SH-SY5Y (cell line): Measurements from ENCODE around the gene C6orf141.

Experiments used
- GATA2 ChIP-seq: IDR thresholded peaks from 2 replicates; pipeline ENCODE4 v1.6.1; 2011; ENCODE audit warnings: mild to moderate bottlenecking, low read depth, low read length
- GATA3 ChIP-seq: IDR thresholded peaks from 2 replicates; pipeline ENCODE4 v1.6.1; 2011; ENCODE audit warnings: low read depth, mild to moderate bottlenecking, low read length, moderate library complexity

Gene C6orf141

DNA sequence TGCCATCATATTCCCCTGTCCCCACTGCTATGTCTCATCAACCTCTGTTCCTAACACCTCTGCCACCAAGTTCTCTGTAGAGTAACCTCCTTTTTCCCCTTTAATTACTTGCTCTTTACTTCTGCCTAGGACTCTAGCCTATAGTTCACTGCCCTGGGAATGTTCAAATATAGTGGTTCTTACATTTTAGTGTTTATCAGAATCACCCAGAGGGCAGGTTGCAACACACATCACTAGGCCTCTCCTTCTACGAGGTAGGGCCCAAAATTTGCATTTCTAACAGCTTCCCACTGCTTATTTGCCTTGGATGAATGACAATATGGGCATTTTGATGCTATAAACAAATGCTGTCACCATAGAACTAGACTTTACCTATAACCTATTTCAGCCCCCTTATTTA is 23.1 kb upstream of the C6orf141 start:
- no peak for TF ChIP-seq GATA3
- TF ChIP-seq GATA2, result no peak

DNA sequence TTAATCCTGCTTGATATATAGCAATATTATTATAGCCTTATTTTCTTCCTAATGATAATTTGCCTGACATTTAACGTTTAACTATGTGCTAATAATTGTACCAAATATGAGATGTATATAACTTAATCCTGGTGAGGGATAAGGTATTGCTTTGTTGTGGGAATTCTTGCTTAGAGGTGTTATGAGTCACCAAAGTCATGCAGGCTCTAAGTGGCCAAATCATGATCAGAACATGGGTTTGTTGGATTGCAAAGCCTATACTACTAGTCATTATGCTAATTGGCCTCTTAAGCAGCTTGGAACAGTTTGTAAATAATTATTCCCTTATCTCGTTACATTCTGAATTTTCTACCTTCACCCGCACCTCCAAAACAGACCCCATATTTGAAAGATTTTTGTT is 21.9 kb upstream of the C6orf141 start:
- TF ChIP-seq GATA3 (no peak), GATA2 (no peak)

DNA sequence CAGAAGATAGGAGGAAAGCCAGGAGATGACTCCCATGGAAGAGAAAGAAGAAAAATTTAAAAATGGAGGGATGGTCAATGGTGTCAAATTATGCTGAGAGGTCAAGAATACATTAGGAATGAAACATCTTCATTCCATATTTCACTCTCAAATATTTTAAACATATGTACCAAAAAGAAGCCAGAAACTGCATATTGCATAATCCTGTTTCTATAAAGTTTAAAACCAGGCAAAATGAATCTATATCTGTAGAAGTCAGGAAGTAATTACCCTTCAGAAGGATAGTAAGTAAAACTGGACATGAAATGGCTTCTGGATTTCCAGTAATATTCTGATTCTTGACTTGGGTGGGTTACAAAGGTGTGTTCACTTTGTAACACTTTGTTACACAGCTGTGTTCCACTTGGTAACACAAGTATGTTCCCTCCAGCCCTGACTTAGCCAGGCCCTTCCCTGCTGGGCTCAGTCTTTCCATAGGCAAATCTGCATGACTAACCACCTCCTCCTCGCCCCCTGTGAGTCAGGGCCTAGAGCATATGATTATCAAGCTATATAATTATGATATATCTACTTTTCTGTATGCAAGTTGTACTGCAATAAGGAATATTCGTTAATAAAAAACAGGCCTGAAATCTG is 20.2 kb upstream of the C6orf141 start:
- TF ChIP-seq GATA2, result no peak

DNA sequence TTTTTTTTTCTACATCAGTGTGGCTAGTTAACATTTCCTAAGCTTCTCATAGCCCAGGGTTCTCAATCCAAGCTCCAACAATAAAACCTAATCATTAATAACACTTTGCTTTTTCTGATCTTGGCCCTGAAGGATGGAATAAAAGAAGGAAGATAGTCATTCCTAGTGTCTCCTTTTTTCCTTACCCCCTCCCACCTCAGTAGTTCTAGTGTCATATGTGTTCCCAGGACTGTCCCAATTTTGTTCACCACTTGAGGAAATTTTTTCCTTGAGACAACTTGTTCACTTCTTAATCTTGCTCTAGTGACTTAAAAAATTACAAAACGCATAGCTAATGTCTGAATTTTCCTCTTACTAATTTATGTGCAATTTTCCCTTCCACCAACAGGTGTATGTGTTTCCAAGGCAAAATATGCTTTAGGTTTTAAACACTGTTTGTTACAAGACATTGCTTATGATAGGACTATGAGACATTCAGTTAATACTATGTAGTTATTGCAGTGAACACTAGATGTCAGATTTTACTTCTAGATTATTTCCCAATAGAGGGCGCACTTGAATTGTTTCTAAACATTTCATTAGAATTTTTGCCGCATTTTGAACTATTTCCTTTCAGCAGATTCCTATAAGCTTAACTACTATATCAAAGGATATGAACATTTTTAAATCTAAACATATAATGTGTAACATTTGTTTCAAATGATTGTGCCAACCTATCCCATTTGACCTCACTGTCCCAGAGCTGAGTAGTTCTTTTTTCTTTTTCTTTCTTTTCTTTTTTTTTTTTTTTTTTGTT is 18.5 kb upstream of the C6orf141 start:
- no peak for TF ChIP-seq GATA2
- TF ChIP-seq GATA3, result no peak

DNA sequence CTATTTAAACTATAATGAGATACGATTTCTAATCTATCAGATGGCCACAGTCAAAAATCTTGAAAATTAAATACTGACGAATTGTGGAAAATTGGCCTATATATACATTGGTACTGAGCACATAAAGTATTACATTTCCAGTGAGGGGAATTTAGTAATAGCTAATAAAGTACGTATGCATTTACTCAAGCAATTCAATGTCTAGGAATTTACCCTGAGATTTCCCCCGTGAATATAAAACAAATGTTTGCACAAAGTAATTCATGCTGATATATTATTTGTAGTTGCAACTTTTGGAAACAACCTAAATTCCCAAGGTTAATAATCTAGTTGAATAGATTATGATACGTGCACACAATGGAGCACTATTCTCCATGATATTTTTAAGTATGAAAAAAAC is 14.7 kb upstream of the C6orf141 start:
- TF ChIP-seq GATA3 (no peak), GATA2 (no peak)

DNA sequence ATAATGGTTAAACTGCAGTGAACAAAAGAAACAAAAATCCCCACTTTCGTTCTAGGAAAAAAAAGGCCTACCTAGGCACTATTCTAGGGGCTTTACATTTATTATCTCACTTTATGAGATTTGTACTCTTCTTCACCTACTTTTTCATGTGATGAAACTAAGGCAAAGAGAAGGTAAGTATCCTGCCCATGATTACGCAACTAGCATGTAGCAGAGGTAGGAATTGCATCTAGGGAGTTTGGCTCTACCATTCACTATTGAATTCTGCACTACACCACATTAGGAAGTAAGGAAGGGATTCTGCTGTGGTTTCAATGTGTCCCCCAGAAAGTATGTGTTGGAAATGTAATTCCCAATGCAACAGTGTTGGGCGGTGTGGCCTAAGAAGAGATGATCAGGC is 11.4 kb upstream of the C6orf141 start:
- TF ChIP-seq GATA2, result no peak

DNA sequence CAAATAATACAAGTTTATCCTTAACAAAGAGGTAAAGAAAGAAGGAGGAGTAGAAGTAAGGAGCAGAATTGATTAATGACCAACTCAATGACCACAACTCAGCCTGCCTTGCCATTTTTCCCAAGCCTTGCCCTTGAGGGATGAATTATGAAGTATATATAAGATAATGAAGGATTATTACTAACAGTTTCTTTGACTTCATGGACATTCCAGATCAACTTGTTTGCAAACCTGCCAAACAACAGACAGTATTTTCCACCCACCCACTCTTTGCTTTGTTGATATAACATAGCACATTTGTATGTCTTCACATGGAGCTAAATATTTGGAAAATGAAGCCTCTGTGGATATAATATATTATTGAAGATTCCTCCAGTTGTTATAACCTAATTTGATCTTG is 9.9 kb upstream of the C6orf141 start:
- TF ChIP-seq GATA2 (no peak), GATA3 (no peak)

DNA sequence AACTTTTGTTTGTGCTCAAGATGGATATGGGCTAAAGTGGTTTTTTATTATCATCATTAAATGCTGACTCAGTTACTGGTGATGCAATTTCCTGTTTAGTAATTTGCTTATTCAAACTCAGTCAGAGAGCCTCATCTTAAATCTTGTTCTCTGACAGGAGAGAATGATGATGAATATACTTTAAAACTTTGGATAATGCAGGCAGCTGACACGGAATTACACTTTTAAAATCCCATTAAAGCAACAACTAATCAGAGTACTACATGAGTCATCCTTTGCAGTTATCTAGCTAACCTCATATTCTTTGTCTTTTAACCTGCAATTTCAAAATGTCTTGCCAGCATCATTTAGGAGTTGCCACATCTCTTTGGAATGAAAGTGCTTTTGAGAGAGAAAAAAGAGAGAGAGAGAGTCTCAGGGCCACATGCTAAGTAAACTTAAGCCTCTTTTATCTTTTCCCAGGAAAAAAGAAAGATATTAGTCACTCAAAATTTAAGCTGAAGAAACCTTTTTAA is 9.2 kb upstream of the C6orf141 start:
- TF ChIP-seq GATA2 (no peak), GATA3 (no peak)

DNA sequence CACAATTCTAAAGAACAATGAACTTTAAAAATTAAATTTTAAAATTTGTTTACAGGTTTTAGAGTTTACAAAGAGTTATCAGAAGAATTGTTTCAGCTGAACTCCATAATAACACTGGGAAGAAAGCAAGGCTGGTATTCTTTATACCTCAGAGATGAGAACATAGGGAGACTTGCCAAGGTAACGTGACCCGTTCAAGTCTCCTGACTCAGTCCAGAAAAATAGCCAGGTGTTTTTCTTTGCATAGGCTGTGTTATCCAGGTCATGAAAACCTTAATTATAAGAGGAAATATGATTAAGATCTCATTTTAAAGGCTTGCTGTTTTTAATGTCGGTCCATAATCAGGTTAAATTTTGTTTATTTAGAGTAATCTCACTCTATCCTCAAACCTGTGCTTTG is 8.5 kb upstream of the C6orf141 start:
- no peak for TF ChIP-seq GATA3
- no peak for TF ChIP-seq GATA2

DNA sequence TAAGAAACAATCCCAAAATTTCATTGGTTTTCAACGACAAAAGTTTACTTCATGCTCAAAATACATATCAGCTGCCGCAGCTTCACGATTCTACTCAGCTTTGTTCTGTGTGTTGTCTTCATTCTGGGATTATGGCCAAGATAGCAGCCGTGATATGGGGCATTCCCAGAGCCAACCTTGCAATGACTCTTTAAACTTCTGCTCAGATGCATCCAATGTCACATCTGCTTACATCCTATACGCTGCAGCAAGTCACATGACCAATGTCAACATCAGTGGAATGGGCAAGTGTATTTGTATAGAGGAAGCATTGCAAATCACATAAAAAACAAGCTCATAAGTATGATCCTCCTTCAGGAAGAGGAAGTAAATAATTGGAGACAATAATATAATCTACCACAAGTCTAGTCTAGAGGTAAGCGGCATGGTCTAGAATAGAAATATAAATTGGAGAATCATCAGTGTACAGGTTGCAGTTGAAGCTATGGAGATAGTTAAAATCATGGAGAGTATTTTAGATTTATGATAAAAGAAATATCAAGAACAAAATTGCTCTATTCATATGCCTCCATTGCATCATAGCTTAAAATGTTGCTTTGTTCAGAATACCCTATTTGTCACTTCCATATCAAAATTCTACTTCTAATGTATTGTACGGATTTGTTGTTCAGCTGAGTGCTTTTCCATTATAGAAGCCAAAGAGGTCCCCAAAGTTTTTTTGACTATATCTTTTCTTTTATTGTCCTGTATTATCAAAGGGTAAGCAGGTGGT is 7.2 kb upstream of the C6orf141 start:
- TF ChIP-seq GATA3 (no peak), GATA2 (no peak)

DNA sequence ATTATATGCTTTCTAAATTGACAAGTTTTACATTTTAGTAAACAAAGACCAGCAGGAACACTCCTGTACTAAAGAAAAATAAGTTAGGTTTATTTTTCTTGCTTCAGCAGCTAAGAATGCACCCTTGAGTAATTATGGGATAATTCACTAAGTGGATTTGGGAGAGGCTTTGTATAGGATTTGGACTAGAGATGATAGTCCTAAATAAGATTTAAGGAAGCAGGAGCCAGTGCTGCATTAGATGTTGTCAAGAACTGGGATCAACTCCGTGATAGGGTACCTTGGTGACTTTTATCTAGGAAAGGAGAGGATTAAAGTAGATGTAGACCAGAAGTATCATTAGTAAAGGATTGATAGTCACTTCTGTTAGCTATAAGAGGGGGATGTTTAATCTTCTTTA is 4.1 kb upstream of the C6orf141 start:
- TF ChIP-seq GATA3, result no peak
- no peak for TF ChIP-seq GATA2

DNA sequence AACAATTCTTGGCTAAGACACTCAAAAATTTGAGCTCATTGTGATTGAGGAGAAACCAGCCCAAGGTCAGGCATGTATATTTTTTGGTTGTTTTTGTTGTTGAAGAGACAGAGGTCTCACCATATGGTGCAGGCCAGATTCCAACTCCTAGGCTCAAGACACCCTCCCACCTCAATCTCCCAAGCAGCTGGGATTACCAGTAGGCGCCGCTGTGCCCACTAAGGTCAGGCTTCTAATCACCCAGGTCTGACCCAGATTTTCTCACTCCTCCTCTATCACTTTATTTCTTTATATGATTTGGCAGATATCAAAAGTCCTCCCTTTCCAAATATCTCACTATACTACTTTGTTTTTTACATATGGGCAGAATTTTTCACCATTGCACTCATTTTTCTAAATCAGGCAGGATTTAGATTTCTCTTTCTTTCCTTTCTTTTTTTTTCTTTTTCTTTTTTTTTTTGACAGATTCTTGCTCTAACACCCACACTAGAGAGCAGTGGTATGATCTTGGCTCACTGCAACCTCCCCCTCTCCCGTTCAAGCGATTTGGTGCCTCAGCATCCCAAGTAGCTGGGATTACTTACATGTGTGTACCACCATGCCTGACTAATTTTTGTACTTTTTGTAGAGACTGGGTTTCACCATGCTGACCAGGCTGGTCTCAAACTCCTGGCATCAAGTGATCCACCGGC is 1.7 kb upstream of the C6orf141 start:
- TF ChIP-seq GATA2 (no peak), GATA3 (no peak)

DNA sequence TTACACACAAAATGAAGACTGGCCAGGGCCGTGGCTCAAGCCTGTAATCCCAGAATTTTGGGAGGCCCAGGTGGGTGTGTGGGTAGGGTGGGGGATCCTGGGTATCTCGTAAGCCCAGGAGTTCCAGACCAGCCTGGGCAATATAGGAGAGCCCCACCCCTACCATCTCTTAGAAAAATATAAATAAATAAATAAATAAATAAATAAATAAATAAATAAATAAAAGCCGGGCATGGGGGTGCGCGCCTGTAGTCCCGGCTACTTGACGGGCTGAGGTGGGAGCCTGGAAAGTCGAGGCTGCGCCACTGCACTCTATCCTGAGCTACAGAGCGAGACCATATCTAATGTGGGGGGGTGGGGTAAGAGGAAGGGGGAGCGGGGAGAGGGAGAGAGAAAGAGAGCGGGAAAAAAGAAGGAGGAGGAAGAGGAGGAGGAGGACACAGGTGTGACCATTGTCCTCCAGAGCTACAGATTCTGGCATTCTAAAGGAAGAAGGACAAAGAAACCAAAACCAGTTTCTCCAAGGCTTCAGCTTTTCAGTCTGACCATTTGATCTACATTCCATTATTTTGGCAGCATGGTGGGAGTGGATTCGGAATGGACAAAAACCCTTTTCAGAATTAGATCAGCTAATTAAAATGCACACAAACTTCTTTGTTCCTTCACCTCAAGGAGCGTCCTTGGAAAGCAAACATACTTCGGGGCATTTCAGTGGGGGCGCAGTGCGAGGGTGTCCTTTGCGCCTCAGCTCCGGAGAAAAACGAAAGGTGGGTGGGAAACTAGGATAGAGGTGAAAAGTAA is 577 bp upstream of the C6orf141 start:
- TF ChIP-seq GATA2 (no peak), GATA3 (no peak)
